Keratinocyte (primary cell): ENCODE results near the gene ZC3H14. TPM values are rescaled to one million over a fixed set of nuclear protein-coding genes. Genes with fewer than 3 reads are reported as not detected.

Source experiments
- DNase-seq: peaks from one replicate; pipeline ENCODE4 v3.0.0-alpha.2; 2011; ENCODE audit warnings: low read depth, missing footprints, low spot score
- FAIRE-seq: peaks from 2 replicates; lab custom pipeline; 2011; peaks lifted over from hg19 to GRCh38; lab: Jason Lieb, UNC
- H2AFZ ChIP-seq: 2 replicates; pipeline ENCODE4 v1.6.0; 2012; ENCODE audit warnings: low read length, control low read depth, inconsistent platforms; ENCODE audit not compliant: control insufficient read depth
- H3K27ac ChIP-seq: 2 replicates; pipeline ENCODE4 v1.5.1; 2011; ENCODE audit warnings: low read length; ENCODE audit not compliant: control insufficient read depth, insufficient read depth
- H3K27me3 ChIP-seq: 3 replicates; pipeline ENCODE4 v1.6.0; 2011; ENCODE audit warnings: low read length; ENCODE audit not compliant: control insufficient read depth, insufficient read depth; ENCODE audit errors: extremely low read depth
- H3K36me3 ChIP-seq, 2 experiments: 2 replicates in 1 of 2; 3 replicates in 1 of 2; pipeline ENCODE4 v1.5.1; 2011; ENCODE audit warnings: low read length in 2 of 2, mild to moderate bottlenecking in 1 of 2; ENCODE audit not compliant: control insufficient read depth in 2 of 2, insufficient read depth in 2 of 2; ENCODE audit errors: extremely low read depth in 1 of 2
- H3K4me1 ChIP-seq: 3 replicates; pipeline ENCODE4 v1.5.1; 2011; ENCODE audit warnings: low read length; ENCODE audit not compliant: control insufficient read depth, insufficient read depth; ENCODE audit errors: extremely low read depth
- H3K4me2 ChIP-seq: 3 replicates; pipeline ENCODE4 v1.6.0; 2011; ENCODE audit warnings: low read depth, low read length; ENCODE audit not compliant: control insufficient read depth, insufficient read depth; ENCODE audit errors: extremely low read depth
- H3K4me3 ChIP-seq, 3 experiments: fragments of 200-600 bp in 1 of 3; sonication (generic) in 1 of 3; 2 replicates in 2 of 3; 3 replicates in 1 of 3; pipeline ENCODE4 v1.5.1; 2011 to 2016; ENCODE audit warnings: low read length in 3 of 3, mild to moderate bottlenecking in 3 of 3, control low read depth in 2 of 3, inconsistent platforms in 1 of 3, low read depth in 1 of 3, mixed read lengths in 1 of 3, mixed run types in 1 of 3, moderate library complexity in 1 of 3; ENCODE audit not compliant: control insufficient read depth in 2 of 3, insufficient read depth in 2 of 3; ENCODE audit errors: extremely low read depth in 1 of 3
- H3K79me2 ChIP-seq: 2 replicates; pipeline ENCODE4 v1.6.0; 2012; ENCODE audit warnings: low read length; ENCODE audit not compliant: control insufficient read depth, insufficient read depth
- H3K9ac ChIP-seq: 3 replicates; pipeline ENCODE4 v1.6.0; 2011; ENCODE audit warnings: low read length; ENCODE audit not compliant: control insufficient read depth, insufficient read depth; ENCODE audit errors: extremely low read depth
- H3K9me1 ChIP-seq: 3 replicates; pipeline ENCODE4 v1.6.0; 2011; ENCODE audit warnings: low read length; ENCODE audit not compliant: control insufficient read depth, insufficient read depth; ENCODE audit errors: extremely low read depth
- H3K9me3 ChIP-seq: 2 replicates; pipeline ENCODE4 v1.5.1; 2012; ENCODE audit warnings: low read depth, low read length; ENCODE audit not compliant: control insufficient read depth
- H4K20me1 ChIP-seq: 3 replicates; pipeline ENCODE4 v1.6.0; 2011; ENCODE audit warnings: low read length; ENCODE audit not compliant: control insufficient read depth, insufficient read depth; ENCODE audit errors: extremely low read depth
- EZH2 ChIP-seq: IDR thresholded peaks from one replicate; pipeline ENCODE4 v1.6.1; 2012; ENCODE audit warnings: inconsistent platforms, mild to moderate bottlenecking, low read length, moderate library complexity
- dilution Hi-C: fragments of 300-500 bp; cut with MboI; formaldehyde crosslinking; loops from one replicate; pipeline ENCODE4 v1.7.0; 2020; ENCODE audit warnings: low sequenced_read_pairs; ENCODE audit not compliant: extremely low pct_ligation_motif_present
- polyA plus RNA-seq, 5 experiments: library from polyadenylated mRNA; depleted of rRNA in 3 of 5; stranded (reverse) in 3 of 5; stranded (forward) in 1 of 5; unstranded in 1 of 5; fragments of >200 nt; gene quantifications; 1 replicate in 1 of 5; 2 replicates in 3 of 5; 3 replicates in 1 of 5; pipeline versions ENCODE4 v1.2.1 to v1.2.3, GENCODE V29; 2011 to 2012; ENCODE audit warnings: missing spikeins in 2 of 5, low read depth in 1 of 5, low replicate concordance in 1 of 5
- TF ChIP-seq, protein P1 (sequence below), 3 experiments: IDR thresholded peaks in 1 of 3; conservative IDR thresholded peaks in 1 of 3; optimal IDR thresholded peaks in 1 of 3; 2 replicates in 2 of 3; 3 replicates in 1 of 3; pipeline versions ENCODE3 to v1.5.1; 2011; ENCODE audit warnings: low read length in 3 of 3, mild to moderate bottlenecking in 3 of 3, moderate library complexity in 2 of 3, control low read depth in 1 of 3, inconsistent platforms in 1 of 3; ENCODE audit not compliant: insufficient read depth in 2 of 3; ENCODE audit errors: extremely low read depth in 1 of 3

The ZC3H14 gene
- polyA plus RNA-seq, 1 donor (not counting 4 experiments of a cell fraction or from before 2014, with no cell fraction given): 129 TPM

DNA sequence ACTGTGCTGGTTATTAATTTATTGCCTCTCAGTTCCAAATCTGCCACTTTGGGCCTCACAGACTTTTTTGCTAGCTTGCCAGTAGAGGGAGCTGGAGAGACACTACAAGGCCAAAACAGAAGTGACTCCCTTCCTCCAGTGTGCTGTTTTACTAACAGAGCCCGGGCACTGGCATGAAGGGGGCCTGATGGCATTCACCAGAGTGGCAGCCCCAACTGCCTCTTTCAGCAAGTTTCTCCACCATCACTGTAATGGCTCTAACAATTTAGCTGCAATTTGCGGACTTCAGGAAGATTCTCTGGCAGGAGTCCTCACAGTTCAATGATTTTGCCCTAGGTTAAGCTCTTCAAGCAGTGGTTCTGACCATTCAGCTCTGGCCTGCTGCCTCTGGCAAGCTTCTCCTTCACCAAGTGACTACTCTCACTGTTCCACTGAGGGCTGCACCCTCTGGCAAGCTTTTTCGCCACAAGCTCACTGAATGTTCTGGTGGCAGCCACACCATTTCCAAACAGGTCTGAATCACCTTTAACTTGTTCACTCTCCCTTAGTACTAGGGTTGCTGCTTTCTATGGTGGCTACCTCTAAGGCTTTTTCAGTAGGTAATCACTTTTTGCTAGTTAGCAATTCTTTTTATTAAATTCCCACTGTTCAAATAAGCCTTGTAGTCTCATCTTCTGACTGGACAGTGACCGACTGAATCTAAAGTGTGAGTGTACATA lies 104.9 kb downstream of the ZC3H14 start:
- no peaks in the 10 kb centered on the region for H3K27me3 ChIP-seq
- H3K9me3 ChIP-seq: no peaks in the 10 kb centered on the region
- FAIRE-seq (peak; percentile 87), DNase-seq (peak; percentile 23)
- H3K9me1 ChIP-seq: no peaks in the 10 kb centered on the region
- dilution Hi-C loops: loop anchor here (25.0 kb wide), 1 partner anchor 195 kb away; no protein-coding TSS in a partner anchor
- H3K36me3 ChIP-seq: no peaks in the 10 kb centered on the region
- H3K4me1 ChIP-seq: peaks cover 4% of the 10 kb centered on the region
- peak overlapping the region; percentile 14 for H2AFZ ChIP-seq
- H3K4me3 ChIP-seq: no peak overlapping the region
- no peak overlapping the region for H3K4me2 ChIP-seq
- H4K20me1 ChIP-seq: no peaks in the 10 kb centered on the region
- no peaks in the 10 kb centered on the region for H3K79me2 ChIP-seq
- H3K9ac ChIP-seq: no peak overlapping the region
- no peak overlapping the region for H3K27ac ChIP-seq
- TF ChIP-seq EZH2: no peak
- TF ChIP-seq, protein P1, sequence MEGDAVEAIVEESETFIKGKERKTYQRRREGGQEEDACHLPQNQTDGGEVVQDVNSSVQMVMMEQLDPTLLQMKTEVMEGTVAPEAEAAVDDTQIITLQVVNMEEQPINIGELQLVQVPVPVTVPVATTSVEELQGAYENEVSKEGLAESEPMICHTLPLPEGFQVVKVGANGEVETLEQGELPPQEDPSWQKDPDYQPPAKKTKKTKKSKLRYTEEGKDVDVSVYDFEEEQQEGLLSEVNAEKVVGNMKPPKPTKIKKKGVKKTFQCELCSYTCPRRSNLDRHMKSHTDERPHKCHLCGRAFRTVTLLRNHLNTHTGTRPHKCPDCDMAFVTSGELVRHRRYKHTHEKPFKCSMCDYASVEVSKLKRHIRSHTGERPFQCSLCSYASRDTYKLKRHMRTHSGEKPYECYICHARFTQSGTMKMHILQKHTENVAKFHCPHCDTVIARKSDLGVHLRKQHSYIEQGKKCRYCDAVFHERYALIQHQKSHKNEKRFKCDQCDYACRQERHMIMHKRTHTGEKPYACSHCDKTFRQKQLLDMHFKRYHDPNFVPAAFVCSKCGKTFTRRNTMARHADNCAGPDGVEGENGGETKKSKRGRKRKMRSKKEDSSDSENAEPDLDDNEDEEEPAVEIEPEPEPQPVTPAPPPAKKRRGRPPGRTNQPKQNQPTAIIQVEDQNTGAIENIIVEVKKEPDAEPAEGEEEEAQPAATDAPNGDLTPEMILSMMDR (optimal IDR thresholded peaks at IDR 0.05 in 1 of 3, IDR thresholded peaks at IDR 0.05 in 1 of 3, conservative IDR thresholded peaks at IDR 0.05 in 1 of 3; ENCODE audit: extremely low read depth in 1 of 3, insufficient read depth in 2 of 3, low read length in 3 of 3): peak; percentile 79 to 90 (median 88)

DNA sequence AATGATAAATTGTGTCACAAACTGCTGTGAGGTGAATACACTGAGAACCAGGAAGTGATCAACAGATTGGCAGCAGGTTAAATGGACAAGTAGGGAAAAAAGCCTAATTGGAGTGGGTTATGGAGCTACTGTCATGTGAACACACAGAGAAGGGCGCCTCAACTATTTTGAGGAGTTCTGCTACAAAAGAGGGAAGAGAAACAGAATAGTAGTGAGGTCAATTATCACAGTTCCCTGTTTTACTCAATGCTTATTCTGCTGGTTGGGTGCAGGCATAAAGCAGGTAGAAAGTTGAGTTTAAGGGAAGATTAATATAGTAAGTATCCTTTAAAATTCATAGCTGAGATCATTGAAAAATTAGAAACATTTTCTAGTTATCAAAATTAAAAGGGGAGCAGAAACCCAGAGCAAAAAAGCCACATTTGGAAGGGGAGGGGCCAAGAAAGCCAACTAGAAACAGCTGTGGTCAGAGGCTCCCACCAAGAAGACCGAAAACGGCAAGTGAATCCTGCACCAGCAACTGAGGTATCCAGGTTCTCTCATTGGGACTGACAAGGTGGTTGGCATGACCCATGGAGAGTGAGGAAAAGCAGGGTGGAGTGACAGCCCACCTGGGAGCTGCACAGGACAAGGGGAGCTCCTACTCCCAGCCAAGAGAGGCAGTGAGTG lies 105.7 kb downstream of the ZC3H14 start:
- Histone ChIP-seq H4K20me1 (no peaks in the 10 kb centered on the region), H3K9ac (no peak overlapping the region), H3K27me3 (no peaks in the 10 kb centered on the region), H3K4me1 (peaks cover 4% of the 10 kb centered on the region), H3K9me3 (no peaks in the 10 kb centered on the region), H3K4me2 (no peak overlapping the region), H3K36me3 (no peaks in the 10 kb centered on the region), H3K79me2 (no peaks in the 10 kb centered on the region), H3K4me3 (no peak overlapping the region), H3K27ac (no peak overlapping the region), H3K9me1 (no peaks in the 10 kb centered on the region), H2AFZ (no peak overlapping the region)
- dilution Hi-C loops: loop anchor here (25.0 kb wide), 1 partner anchor 194 kb away; no protein-coding TSS in a partner anchor
- DNase-seq (no peak), FAIRE-seq (no peak)
- no peak for TF ChIP-seq EZH2
- TF ChIP-seq, protein P1 (optimal IDR thresholded peaks at IDR 0.05 in 1 of 3, IDR thresholded peaks at IDR 0.05 in 1 of 3, conservative IDR thresholded peaks at IDR 0.05 in 1 of 3; ENCODE audit: extremely low read depth in 1 of 3, insufficient read depth in 2 of 3, low read length in 3 of 3): no peak
